ENCODE results near the gene CDR2.

The CDR2 gene

DNA sequence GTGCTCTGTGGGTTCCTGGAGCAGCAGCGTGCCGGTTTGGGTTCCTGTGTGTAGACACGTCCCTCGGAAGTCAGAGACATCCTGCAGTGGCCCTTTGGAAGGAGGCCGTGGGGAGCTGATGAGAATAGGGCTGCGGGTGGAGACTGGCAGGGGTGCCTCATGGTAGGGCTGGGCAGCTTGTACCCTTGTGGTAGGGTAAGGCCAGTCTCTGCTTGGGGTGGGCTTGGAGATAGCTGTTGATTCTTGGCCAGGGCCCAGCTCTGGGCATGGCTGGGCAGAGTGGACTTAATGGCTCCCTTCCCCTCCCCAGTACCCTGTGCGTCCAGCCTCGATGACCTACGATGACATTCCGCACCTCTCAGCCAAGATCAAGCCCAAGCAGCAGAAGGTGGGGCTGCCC, 66.6 kb downstream of the CDR2 start:
- ChIA-PET POLR2A (no interaction called here), CTCF (interaction anchor here (0.9 to 1.3 kb wide), 2 partner anchors 9 to 1120 kb away, joined by 3 read pairs; no protein-coding TSS in a partner anchor)
- TF ChIP-seq, protein P1, sequence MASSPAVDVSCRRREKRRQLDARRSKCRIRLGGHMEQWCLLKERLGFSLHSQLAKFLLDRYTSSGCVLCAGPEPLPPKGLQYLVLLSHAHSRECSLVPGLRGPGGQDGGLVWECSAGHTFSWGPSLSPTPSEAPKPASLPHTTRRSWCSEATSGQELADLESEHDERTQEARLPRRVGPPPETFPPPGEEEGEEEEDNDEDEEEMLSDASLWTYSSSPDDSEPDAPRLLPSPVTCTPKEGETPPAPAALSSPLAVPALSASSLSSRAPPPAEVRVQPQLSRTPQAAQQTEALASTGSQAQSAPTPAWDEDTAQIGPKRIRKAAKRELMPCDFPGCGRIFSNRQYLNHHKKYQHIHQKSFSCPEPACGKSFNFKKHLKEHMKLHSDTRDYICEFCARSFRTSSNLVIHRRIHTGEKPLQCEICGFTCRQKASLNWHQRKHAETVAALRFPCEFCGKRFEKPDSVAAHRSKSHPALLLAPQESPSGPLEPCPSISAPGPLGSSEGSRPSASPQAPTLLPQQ (tag by site-specific recombination; IDR thresholded peaks at IDR 0.05): no peak
- TF ChIP-seq ZNF791 (tag by site-specific recombination; IDR thresholded peaks at IDR 0.05) (no peak), ZNF248 (tag by site-specific recombination; IDR thresholded peaks at IDR 0.05) (no peak), ZNF629 (tag by site-specific recombination; IDR thresholded peaks at IDR 0.05) (no peak), MZF1 (tag by site-specific recombination; IDR thresholded peaks at IDR 0.05; ENCODE audit: borderline replicate concordance) (no peak), ZNF10 (tag by site-specific recombination; IDR thresholded peaks at IDR 0.05) (no peak), ZNF416 (tag by site-specific recombination; IDR thresholded peaks at IDR 0.05) (no peak), ZBTB20 (tag by site-specific recombination; IDR thresholded peaks at IDR 0.05) (no peak), ZNF274 (IDR thresholded peaks at IDR 0.05; ENCODE audit: low read length) (no peak), ZNF274 (tag by site-specific recombination; IDR thresholded peaks at IDR 0.05; ENCODE audit: borderline replicate concordance) (no peak), GLIS2 (tag by site-specific recombination; IDR thresholded peaks at IDR 0.05) (no peak), ZNF623 (tag by site-specific recombination; IDR thresholded peaks at IDR 0.05) (no peak), ZNF560 (tag by site-specific recombination; IDR thresholded peaks at IDR 0.05; ENCODE audit: borderline replicate concordance) (no peak), ZNF664 (tag by site-specific recombination; IDR thresholded peaks at IDR 0.05) (no peak)

DNA sequence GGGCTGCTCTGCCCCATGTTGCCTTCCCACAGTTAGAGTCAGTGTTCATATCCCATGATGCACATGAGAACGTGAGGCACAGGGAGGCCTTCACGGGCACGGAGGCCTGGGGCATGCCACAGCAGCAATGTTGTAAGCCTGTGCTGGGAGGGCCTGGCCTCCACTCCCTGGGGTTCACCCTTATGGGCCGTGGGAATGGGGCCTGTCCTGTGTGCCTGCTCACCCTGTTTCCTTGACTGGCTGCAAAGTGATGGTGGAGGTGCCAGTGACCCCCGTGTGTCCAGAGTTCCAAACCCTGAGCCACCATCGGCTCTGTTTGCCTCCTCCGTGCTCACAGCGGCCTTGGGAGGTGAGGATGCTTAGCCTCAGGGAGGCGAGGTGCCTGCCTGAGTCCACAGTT, 67.6 kb downstream of the CDR2 start:
- TF ChIP-seq, protein P2, sequence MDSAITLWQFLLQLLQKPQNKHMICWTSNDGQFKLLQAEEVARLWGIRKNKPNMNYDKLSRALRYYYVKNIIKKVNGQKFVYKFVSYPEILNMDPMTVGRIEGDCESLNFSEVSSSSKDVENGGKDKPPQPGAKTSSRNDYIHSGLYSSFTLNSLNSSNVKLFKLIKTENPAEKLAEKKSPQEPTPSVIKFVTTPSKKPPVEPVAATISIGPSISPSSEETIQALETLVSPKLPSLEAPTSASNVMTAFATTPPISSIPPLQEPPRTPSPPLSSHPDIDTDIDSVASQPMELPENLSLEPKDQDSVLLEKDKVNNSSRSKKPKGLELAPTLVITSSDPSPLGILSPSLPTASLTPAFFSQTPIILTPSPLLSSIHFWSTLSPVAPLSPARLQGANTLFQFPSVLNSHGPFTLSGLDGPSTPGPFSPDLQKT (IDR thresholded peaks at IDR 0.05; ENCODE audit: borderline replicate concordance, low read depth, low read length): no peak
- TF ChIP-seq ZNF501 (tag by site-specific recombination; IDR thresholded peaks at IDR 0.05) (no peak), ZNF335 (tag by site-specific recombination; conservative IDR thresholded peaks at IDR 0.05) (no peak), ZBTB7A (tag by site-specific recombination; IDR thresholded peaks at IDR 0.05; ENCODE audit: low read depth) (no peak), KLF1 (tag by site-specific recombination; IDR thresholded peaks at IDR 0.05) (no peak), ZNF544 (tag by site-specific recombination; IDR thresholded peaks at IDR 0.05) (no peak), MYNN (tag by site-specific recombination; IDR thresholded peaks at IDR 0.05; ENCODE audit: borderline replicate concordance) (no peak), ZNF24 (tag by site-specific recombination; IDR thresholded peaks at IDR 0.05) (no peak), ZNF677 (tag by site-specific recombination; IDR thresholded peaks at IDR 0.05) (no peak), ZNF366 (tag by site-specific recombination; conservative IDR thresholded peaks at IDR 0.05) (no peak), EGR2 (tag by site-specific recombination; IDR thresholded peaks at IDR 0.05; ENCODE audit: low read depth) (no peak), HOXC10 (CRISPR knock-in tag; IDR thresholded peaks at IDR 0.05) (no peak)
- TF ChIP-seq, protein P3, sequence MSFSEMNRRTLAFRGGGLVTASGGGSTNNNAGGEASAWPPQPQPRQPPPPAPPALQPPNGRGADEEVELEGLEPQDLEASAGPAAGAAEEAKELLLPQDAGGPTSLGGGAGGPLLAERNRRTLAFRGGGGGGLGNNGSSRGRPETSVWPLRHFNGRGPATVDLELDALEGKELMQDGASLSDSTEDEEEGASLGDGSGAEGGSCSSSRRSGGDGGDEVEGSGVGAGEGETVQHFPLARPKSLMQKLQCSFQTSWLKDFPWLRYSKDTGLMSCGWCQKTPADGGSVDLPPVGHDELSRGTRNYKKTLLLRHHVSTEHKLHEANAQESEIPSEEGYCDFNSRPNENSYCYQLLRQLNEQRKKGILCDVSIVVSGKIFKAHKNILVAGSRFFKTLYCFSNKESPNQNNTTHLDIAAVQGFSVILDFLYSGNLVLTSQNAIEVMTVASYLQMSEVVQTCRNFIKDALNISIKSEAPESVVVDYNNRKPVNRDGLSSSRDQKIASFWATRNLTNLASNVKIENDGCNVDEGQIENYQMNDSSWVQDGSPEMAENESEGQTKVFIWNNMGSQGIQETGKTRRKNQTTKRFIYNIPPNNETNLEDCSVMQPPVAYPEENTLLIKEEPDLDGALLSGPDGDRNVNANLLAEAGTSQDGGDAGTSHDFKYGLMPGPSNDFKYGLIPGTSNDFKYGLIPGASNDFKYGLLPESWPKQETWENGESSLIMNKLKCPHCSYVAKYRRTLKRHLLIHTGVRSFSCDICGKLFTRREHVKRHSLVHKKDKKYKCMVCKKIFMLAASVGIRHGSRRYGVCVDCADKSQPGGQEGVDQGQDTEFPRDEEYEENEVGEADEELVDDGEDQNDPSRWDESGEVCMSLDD (tag by site-specific recombination; IDR thresholded peaks at IDR 0.05): no peak
- TF ChIP-seq, protein P4, sequence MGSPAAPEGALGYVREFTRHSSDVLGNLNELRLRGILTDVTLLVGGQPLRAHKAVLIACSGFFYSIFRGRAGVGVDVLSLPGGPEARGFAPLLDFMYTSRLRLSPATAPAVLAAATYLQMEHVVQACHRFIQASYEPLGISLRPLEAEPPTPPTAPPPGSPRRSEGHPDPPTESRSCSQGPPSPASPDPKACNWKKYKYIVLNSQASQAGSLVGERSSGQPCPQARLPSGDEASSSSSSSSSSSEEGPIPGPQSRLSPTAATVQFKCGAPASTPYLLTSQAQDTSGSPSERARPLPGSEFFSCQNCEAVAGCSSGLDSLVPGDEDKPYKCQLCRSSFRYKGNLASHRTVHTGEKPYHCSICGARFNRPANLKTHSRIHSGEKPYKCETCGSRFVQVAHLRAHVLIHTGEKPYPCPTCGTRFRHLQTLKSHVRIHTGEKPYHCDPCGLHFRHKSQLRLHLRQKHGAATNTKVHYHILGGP (tag by site-specific recombination; IDR thresholded peaks at IDR 0.05): no peak
- TF ChIP-seq, protein P5, sequence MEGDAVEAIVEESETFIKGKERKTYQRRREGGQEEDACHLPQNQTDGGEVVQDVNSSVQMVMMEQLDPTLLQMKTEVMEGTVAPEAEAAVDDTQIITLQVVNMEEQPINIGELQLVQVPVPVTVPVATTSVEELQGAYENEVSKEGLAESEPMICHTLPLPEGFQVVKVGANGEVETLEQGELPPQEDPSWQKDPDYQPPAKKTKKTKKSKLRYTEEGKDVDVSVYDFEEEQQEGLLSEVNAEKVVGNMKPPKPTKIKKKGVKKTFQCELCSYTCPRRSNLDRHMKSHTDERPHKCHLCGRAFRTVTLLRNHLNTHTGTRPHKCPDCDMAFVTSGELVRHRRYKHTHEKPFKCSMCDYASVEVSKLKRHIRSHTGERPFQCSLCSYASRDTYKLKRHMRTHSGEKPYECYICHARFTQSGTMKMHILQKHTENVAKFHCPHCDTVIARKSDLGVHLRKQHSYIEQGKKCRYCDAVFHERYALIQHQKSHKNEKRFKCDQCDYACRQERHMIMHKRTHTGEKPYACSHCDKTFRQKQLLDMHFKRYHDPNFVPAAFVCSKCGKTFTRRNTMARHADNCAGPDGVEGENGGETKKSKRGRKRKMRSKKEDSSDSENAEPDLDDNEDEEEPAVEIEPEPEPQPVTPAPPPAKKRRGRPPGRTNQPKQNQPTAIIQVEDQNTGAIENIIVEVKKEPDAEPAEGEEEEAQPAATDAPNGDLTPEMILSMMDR (tag by site-specific recombination; IDR thresholded peaks at IDR 0.05): no peak
- ChIA-PET POLR2A (no interaction called here), CTCF (no interaction called here)
- Histone ChIP-seq H3K9me3 (ENCODE audit: control insufficient read depth, insufficient read depth, low read depth, low read length) (no peaks in the 10 kb centered on the region), H3K27ac (ENCODE audit: extremely low read depth, low read depth, low read length) (no peak overlapping the region), H3K36me3 (ENCODE audit: control insufficient read depth in 2 of 2, insufficient read depth in 1 of 2, low read length in 2 of 2) (peaks cover 15 to 87% of the 10 kb centered on the region in 2 experiments; a peak in 2 of 3 replicates), H3K4me3 (ENCODE audit: low read depth, low read length) (no peak overlapping the region), H3K4me1 (ENCODE audit: control insufficient read depth, insufficient read depth, low read length) (no peaks in the 10 kb centered on the region)

More for the DNA sequence above, 66.6 kb downstream of the CDR2 start:
- Histone ChIP-seq H3K36me3 (ENCODE audit: control insufficient read depth in 2 of 2, insufficient read depth in 1 of 2, low read length in 2 of 2) (peaks cover 16 to 86% of the 10 kb centered on the region in 2 experiments; a peak in 2 of 3 replicates), H3K4me3 (ENCODE audit: low read depth, low read length) (no peak overlapping the region), H3K27ac (ENCODE audit: extremely low read depth, low read depth, low read length) (no peak overlapping the region), H3K9me3 (ENCODE audit: control insufficient read depth, insufficient read depth, low read depth, low read length) (no peaks in the 10 kb centered on the region), H3K4me1 (ENCODE audit: control insufficient read depth, insufficient read depth, low read length) (no peaks in the 10 kb centered on the region)
